SW 1271 (cell line): ENCODE measurements around the gene SIRT3.
"Not testable (repeated sequence)": the region's sequence is repeated elsewhere in the genome, so short reads cannot be mapped to it uniquely, and the experiment has no call there.

Experiments
- DNase-seq, 2 experiments: peaks; one replicate each; lab custom pipeline; 2025; lab: John Stamatoyannopoulos, UW

Gene SIRT3

DNA sequence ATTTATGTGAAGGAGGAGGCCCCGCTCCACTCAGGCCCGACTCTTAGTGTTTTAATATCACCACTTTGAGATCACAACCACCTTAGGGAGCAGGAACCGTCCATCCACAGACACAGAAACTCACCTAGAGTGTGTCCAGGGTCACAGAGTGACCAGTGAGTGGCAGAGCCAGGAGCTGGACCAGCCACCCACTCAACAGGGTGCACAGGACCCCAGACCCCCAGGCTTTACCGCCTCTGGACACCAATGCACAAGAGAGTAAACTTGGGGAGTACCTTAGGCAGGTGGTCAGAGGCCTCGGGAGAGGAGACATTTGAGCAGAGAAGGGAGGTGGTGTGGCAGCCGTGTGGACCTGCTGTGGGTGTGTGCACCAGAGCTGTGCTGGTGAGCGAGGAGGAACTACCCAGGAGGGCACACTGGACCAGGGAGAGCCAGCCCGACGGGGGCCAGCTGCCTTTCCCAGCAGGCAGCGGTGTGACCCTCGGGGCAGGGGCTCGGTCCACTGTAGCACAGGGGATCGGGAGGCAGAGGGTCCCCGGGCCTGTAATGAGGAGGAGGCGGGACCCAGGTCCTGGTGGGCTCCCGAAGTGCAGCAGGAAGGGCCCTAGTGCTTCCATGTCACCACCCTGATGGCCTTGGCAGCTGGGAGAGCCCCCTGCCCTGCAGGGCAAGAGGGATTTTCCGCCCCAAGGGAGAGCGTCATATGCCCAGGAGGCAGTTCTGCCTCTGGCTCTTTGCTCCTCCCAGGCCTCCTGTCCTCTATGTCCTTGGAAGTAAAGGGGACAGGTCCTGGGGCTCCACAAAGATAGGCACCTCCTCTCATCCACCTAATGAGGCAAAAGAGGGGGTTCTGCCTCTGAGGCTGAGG lies 34.5 kb upstream of the SIRT3 start:
- no peak for DNase-seq

DNA sequence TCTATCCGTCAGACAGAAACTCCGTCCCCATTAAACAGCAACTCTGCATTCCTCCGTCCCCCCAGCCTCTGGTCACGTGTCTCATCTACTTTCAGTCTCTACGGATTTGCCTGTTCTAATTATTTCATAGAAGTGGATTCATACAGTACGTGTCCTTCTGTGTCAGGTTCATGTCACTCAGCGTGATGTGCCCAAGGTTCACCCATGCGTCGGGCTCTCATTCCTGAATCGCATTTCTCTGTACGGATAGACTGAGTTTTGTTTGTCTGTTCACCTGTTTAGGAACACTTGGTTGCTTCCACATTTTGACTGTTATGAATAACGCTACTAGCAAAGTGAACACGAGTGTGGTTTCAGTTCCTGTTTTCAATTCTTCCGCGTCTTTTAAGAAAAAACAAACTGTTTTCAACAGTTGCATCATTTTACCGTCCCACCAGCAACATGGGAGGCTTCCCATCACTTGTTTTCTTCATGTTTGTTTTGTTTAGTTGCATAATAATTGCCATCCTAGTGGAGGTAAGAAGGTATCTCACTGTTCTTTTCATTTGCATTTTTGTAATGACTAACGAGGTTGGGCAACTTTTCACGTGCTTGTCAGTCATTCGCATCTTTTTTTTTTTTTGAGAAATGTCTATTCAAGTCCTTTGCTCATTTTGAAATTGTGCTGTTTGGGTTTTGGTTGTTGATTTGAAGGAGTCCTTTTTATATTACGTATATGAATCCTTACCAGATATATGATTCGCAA lies 33.2 kb upstream of the SIRT3 start:
- DNase-seq: no peak

DNA sequence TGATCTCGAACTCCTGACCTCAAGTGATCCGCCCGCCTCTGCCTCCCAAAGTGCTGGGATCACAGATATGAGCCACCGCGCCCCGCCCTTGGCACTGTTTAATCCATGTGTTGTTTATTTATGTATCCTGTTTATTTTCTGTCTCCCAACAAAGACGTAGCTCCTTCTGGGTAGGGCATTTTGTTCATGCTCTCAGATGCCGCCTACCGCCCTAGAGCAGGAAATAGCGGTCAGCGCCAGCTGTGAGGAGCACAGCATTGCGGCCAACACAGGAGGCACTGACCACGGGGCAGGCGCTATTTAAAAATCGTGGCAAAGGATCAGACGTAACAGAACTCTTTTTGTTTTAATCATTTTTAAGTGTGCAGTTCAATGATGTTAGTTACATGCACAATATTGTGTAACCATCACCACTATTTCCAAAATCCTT lies 32.6 kb upstream of the SIRT3 start:
- not testable (repeated sequence) for DNase-seq

DNA sequence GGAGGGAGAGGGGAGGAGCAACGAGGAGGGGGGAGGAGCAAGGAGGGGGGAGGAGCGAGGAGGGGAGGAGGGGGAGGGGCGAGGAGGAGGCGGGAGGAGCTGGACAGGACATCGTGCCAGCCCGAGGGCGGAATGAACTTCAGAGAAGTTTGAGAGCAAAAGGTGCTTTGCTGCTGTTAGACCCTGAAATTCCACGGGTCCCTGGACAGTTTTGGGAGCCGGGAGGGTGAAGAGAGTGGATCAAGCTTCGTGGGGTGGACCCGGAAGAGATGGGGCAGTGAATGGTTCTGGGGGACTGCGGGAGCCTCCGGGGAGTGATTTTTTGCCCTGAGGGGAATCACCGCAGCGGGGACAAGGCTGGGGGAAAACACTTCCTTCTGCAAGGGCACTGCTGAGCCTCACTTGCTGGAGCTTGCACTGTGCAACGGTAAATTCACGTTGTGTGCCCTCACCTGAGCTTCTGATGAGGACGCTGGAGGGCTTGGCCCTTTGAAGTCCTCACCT lies 31.4 kb upstream of the SIRT3 start:
- peak in 1 of 2 experiments; percentile 16 for DNase-seq

DNA sequence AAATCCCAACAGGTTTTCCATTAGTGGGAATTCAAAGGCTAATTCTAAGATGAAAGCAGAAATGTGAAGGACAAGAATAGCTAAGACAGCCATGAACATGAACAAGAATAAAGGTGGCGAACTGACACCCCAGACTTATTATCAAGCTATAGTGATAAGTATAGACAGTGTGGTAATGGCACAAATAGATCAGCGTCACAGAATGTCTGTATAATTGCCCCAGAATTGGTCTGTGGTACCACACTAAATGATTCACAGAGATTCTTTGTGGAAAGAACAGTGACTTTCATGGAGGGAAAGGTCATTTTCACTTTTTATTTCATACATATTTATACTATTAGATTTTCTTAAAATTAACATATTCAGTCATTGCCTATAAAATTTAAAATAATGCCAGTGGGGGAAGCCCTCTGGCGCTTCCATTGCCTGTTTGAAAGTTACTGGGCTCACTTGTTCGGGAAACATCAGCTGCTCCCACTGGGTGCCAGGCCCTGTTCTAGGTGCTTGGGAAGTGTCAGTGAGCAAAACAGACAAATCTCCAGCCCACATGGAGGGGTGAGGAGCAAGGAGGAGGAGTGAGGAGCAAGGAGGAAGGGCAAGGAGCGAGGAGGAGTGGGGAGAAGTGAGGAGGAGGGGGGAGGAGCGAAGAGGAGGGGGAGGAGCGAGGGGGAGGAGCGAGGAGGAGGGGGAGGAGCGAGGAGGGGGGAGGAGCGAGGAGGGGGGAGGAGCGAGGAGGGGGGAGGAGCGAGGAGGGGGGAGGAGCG lies 30.7 kb upstream of the SIRT3 start:
- no peak for DNase-seq

DNA sequence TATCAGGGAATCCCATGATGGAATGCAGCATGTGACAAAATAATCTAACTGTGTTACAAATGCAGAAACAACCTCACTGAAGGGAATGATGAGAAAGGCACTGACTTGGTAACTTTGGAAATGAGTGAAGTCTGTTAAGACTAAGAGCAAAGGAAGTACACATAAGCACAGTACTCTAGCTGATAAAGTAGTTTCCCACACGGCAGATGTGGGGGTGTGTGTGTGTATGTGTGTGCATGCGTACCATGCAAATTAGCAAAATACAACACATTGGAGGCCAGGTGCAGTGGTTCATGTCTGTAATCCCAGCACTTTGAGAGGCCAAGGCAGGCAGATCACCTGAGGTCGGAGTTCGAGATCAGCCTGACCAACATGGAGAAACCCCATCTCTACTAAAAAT lies 25.5 kb upstream of the SIRT3 start:
- no peak for DNase-seq

DNA sequence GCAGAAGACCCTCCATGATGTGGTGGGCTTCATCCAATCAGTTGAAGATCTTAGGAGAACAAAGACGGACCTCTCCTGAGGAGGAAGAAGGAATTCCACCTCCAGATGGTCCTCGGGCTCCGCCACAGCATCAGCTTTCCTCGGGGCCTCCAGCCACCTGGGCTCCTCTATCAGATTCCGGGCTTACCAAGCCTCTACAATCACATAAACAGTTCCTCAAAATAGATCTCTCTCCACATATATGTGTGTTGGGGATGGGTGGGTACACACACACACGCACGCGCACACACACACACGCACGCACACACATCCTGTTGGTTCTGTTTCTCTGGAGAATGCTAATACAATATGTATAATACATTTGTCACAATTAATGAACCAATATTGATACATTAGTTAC lies 23.3 kb upstream of the SIRT3 start:
- no peak for DNase-seq

DNA sequence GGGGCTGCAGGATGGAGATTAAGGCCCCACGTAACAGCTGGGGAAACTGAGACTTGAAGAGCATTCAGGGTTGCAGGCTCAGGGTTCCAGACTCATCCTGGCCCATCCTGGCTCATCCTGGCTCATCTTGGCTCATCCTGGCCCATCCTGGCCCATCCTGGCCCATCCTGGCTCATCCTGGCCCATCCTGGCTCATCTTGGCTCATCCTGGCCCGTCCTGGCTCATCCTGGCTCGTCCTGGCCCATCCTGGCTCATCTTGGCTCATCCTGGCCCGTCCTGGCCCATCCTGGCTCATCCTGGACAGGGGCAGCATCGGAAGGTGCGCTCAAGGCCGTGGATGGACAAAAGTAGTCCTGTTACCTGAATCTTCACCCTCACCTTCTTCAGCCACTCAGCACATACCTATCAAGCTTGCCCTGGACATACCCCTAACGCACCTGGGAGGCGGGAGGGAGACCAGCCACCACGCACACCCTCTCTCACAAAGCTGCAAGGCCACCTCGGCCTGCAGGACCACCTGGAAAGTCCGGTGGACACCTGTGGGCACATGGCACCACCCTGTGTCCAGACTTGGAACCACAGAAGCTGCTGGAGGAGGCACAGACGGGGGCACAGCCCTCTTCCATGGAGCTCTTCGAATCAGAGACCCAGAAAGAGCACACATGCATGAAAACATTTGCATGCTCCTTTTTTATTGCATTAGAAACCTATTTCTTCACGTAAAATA lies 21.8 kb upstream of the SIRT3 start:
- DNase-seq: no peak

DNA sequence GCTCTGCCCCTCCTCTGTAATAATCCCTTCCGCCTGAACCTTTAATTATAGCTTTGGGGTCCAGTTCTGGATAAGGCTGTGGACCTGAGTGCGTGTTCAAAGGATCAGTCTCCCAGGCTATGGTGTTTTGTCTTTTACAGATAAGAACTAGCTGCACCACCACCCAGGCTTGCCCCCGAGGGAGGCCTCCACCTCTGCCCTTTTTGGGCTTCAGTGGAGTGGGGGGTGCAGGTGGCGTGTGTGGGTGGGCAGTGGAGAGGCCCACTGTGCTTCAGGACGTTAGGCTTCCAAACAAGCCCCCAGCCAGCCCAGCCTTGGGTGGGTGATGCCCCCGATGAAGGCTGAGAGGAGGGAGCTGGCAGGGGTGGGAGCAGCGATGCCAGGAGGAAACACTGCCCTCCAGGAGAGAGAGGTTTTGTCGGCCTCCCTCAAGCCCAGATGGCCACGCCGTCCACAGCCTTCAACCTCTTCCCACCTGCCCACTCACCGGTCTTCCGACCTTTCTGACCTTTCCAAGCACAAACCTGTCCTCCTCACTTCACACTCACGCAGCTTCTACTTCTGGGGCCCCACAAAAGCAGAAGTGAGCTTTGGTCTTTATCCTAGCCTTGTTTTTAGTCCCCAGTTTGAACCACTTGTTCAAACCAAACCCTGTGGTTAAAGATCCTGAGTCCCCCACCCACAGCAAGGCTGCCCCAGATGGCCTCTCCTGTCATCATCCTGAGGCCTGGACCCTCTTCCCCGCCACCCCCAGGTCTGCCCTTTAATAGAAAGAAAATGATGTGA lies 21.0 kb upstream of the SIRT3 start:
- no peak for DNase-seq

DNA sequence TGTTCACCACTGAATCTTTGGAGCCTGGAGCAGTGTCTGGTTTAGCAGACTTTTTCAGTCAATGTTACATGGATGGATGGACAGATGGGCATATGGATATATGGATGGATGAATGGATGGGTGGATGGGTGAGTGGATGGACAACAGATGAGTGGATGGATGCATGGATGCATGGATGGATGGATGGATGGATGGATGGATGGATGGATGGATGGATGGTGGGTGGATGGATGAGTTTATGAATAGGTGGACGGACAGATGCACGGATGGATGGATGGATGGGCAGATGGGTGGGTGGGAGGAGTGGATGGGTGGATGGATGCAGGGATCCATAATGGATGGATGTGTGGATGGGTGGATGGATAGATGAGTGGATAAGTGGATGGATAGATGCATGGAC lies 19.7 kb upstream of the SIRT3 start:
- no peak for DNase-seq

DNA sequence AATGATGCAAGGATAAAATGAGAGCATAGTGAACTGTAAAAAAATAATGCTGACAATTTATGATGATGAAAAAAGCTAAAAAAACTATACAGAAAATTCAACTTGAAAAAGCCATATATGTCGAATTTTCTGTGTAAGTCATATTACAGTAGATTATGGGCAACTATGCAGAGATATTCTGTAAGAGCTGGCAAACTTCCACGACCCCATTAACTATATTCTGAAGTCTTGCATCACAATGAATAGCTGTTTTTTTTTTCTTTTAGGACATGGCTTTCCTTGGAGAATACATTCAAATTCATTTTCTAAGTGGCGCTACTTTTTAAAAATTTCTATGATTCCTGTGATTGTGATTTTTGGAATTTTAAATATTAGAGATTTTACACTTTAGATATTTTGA lies 19.0 kb upstream of the SIRT3 start:
- no peak for DNase-seq

DNA sequence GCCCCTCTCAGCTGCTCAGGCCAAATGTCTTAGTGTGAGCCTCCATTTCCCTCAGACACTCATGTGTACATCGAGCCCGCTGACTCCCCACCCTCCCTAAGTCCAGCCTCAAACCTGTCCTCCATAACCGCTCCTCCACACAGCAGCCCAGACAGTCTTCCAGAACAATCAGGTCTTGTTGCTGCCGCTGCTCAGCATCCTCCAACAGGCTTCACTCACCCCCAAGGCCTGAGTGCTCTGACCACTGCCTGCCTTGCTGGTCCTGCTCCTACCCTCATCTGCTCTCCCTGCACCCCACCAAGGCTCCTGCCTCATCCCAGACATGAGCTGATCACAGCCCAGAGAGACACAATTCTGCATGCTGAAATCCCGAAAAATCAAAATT lies 17.7 kb upstream of the SIRT3 start:
- DNase-seq: no peak

DNA sequence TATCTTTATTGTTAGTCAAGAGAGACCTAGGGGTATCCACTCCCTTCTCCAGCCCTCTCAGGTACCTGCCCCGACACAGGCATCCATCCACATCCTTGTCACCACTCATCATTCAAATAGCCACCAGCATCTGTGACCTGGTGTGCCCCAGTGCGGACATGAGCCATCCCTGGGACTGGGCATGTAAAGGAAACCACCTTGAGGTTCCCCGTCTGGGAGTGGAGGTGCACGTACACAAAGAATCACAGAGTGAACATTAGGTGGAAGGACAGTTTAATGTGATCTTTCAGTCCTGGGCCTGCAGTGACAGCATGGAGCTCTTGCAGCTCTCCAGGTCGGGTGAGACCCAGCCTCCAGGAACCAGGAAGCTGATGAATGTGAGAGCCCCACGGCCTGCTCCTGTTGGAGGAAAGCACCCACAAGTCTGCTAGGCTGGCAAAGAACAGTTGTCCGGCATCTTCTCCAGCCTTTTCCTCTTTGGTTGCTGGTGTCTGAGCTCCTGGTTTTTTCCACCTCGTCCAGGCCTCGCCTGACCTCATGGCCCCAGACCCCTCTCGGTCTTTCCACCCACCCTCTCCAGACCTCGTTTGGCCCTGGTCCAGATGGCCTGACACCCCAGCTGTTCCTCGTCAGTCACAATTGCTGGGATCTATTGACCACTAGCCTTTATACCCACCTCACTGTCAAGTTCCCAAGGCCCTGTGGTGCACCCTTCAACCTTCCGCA lies 17.2 kb upstream of the SIRT3 start:
- DNase-seq: no peak

DNA sequence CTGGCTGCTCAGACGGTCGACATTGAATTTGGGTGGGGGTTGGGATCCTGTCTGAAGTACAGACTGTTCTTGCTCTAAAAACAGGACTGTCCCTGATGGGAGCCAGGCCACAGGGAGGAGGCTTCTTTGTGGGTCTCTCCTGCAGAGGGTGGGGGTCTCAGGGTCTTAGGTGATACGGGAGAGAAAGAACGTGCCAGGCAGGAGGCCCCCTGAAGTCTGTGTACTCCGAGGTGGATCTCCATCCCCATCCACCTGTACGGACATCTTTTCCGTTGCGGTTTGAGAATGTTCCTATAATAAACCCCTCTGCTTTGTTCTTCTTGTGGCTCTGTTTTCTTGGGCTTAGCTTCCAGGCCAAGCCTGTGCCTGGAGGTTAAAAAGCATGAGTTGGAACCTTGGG lies 16.5 kb upstream of the SIRT3 start:
- no peak for DNase-seq

DNA sequence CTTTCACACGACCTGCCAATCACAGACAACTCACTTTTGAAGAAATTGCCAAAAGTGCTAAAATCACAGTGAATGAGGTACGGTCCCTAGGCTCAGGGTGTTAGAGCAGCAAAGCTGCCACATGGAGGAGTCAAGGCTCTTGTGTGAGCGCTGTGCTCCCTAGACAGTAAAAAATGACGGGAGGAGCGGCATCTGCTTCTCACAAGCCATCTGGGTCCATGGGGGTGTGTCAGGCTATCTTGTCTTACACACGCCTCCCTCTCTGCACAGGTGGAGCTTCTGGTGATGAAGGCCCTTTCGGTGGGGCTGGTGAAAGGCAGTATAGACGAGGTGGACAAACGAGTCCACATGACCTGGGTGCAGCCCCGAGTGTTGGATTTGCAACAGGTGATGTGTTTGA lies 15.4 kb upstream of the SIRT3 start:
- DNase-seq: no peak

DNA sequence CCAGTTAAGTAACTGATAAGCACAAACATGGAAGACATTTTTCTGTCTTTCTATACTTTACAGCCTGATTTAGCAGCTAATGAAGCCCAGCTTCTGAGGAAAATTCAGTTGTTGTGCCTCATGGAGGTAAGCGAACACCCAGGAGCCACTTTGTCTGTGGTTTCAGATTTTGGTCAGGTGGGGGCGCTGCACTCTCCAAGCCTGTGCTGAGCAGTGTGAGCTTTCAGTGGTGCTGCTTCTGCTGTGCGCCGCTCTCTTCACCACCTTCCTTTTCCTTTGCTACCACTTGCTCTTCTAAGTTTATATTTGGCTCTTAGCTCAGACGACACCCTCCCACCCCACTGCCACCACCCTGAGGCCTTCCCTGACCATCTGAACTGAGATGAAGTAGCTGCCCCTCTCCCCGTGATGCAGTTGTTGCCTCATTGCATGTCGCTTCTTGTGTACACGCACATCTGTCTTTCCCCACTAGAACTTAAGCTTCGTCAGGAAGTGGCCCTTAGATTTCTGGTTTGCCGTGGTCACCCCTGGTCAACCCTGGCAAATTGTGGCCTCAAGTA lies 14.7 kb upstream of the SIRT3 start:
- peak in 1 of 2 experiments; percentile 44 for DNase-seq

DNA sequence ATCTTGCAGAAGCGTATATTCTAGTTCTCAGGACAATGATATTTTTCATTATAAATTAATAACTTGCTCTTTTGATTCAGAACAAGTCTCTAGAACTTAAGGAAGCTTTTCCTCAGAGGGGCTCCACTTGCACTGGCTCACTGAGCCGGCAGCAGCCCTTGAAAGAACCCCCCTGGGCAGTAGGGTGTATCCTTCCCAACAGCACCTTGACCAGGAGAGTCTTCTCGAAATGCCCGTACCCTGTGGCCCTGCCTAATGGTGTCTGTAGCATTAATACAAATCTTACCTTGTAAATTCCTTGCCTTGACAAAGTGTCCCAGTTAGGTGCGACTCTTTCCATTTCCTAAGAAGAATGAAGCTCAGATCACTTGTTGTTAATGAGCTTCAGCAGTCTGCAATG lies 14.1 kb upstream of the SIRT3 start:
- DNase-seq: no peak

DNA sequence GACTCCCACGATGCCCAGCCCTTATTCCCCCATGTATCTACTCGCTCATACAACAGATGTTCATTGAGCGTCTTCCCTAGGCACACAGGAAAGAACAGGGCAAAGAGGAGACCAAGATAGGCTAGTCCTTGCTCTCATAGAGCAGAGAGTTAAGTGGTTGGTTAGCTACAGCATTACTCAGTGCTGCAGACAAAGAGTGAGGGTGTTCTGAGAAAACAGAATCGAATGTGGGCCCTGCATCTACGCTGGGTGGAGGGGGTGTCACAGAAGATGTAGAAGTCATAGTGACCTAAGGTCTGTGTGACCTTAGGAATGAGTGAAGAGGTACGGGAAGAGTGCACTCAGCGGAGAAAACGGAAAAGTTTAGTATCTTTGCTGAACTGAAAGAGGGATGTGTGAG lies 12.9 kb upstream of the SIRT3 start:
- DNase-seq: no peak

DNA sequence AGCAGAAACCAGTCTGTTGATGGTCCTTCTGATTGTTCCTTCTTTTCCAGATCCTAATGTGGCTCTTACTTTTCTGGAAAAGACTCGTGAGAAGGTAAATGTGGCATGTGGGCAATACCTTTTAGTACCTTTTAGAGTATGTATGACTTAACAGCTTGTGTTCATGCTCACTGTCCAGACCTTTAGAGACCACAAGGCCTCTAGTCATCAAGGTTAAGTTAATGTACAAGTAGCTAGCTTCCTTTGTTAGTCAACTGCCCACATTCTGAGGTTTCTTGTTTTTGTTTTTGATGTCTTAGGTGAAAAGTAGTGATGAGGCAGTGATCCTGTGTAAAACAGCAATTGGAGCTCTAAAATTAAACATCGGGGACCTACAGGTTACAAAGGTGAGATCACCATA lies 8.2 kb upstream of the SIRT3 start:
- no peak for DNase-seq

DNA sequence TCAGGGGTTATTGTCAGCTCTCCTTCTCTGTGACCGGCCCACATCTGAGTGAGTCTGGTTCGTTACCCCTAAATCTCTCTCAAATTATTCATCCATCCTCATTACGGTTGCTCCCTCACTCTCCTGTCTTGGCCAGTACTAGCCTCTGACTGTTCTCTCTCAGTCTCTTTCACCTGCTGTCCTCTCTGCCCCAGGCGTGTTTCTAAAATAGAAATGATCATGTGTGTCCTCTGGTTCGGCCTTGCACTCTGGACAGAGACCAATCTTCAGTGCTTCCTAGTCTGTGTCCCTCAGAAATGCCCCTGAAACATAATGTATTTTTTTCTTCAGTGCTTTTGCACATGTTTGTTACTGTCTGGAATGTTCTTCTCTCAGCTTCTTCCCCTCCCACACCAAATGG lies 5.5 kb upstream of the SIRT3 start:
- no peak for DNase-seq
